HepG2 (cell line): Measurements from ENCODE around the gene DAAM1. TPM values are rescaled to one million over a fixed set of nuclear protein-coding genes. Genes with fewer than 3 reads are reported as not detected.

Experiments used
- NFYB ChIP-seq: sonication (generic); formaldehyde crosslinking; IDR thresholded peaks from 2 replicates; pipeline ENCODE4 v1.4.0; 2020; ENCODE audit warnings: missing genetic modification reagents
- POGZ ChIP-seq: sonication (generic); formaldehyde crosslinking; IDR thresholded peaks from 2 replicates; pipeline ENCODE4 v1.4.0; 2020; ENCODE audit warnings: mild to moderate bottlenecking, missing genetic modification reagents
- THAP7 ChIP-seq: sonication (generic); formaldehyde crosslinking; IDR thresholded peaks from 2 replicates; pipeline ENCODE4 v1.8.1; 2023; ENCODE audit warnings: mild to moderate bottlenecking, missing genetic modification reagents
- ZBED4 ChIP-seq: sonication (generic); formaldehyde crosslinking; IDR thresholded peaks from 2 replicates; pipeline ENCODE4 v1.4.0; 2020; ENCODE audit warnings: missing genetic modification reagents, borderline replicate concordance
- ZBTB46 ChIP-seq: sonication (generic); formaldehyde crosslinking; IDR thresholded peaks from 2 replicates; pipeline ENCODE4 v1.4.0; 2020; ENCODE audit warnings: mild to moderate bottlenecking, missing genetic modification reagents, borderline replicate concordance
- polyA plus RNA-seq, 8 experiments: library from polyadenylated mRNA; depleted of rRNA in 3 of 8; stranded (reverse) in 7 of 8; unstranded in 1 of 8; fragments of >200 nt; fragmentation: Illumina TruSeq in 4 of 8; extraction: Trizol in 4 of 8; gene quantifications; 2 replicates each; pipeline versions ENCODE4 v1.2.1 to v1.2.3, GENCODE V29; 2011 to 2016; ENCODE audit warnings: low read depth in 4 of 8, missing spikeins in 1 of 8, mixed read lengths in 1 of 8; ENCODE audit not compliant: insufficient read depth in 1 of 8
- total RNA-seq, 5 experiments: library from RNA; depleted of rRNA; stranded (reverse); fragments of >200 nt; fragmentation: Illumina TruSeq; extraction: Trizol; gene quantifications; 2 replicates each; pipeline ENCODE4 v1.2.3, GENCODE V29; 2016; ENCODE audit warnings: low read depth in 1 of 5

Gene DAAM1
- total and polyA plus RNA-seq, 2 of the 13 experiments (the other 11 are each of a cell fraction or from before 2014, with no cell fraction given), result 10.9 to 24.5 TPM

GRCh38 chr14:59253527-59253926 is 65.1 kb downstream of the DAAM1 start (continued):
- TF ChIP-seq ZBED4 (CRISPR knock-in tag), result no peak
- no peak for TF ChIP-seq POGZ
- no peak for TF ChIP-seq THAP7 (CRISPR knock-in tag)
- TF ChIP-seq NFYB, result no peak
- no peak for TF ChIP-seq ZBTB46 (CRISPR knock-in tag)
